Neural progenitor cell (in vitro differentiated cells): ENCODE data around the gene VWC2L.

Experiments
- EZH2phosphoT487 ChIP-seq: fragments of 200-600 bp; sonication (generic); IDR thresholded peaks from 2 replicates; pipeline ENCODE4 v1.6.1; 2017; ENCODE audit warnings: antibody characterized with exemption
- TF ChIP-seq, protein P1 (sequence below): fragments of 200-600 bp; sonication (generic); IDR thresholded peaks from 2 replicates; pipeline ENCODE4 v1.5.1; 2017; ENCODE audit warnings: antibody characterized with exemption, mild to moderate bottlenecking

GRCh38 chr2:214604861-214605260 is 194.0 kb downstream of the VWC2L start:
- TF ChIP-seq, protein P1, sequence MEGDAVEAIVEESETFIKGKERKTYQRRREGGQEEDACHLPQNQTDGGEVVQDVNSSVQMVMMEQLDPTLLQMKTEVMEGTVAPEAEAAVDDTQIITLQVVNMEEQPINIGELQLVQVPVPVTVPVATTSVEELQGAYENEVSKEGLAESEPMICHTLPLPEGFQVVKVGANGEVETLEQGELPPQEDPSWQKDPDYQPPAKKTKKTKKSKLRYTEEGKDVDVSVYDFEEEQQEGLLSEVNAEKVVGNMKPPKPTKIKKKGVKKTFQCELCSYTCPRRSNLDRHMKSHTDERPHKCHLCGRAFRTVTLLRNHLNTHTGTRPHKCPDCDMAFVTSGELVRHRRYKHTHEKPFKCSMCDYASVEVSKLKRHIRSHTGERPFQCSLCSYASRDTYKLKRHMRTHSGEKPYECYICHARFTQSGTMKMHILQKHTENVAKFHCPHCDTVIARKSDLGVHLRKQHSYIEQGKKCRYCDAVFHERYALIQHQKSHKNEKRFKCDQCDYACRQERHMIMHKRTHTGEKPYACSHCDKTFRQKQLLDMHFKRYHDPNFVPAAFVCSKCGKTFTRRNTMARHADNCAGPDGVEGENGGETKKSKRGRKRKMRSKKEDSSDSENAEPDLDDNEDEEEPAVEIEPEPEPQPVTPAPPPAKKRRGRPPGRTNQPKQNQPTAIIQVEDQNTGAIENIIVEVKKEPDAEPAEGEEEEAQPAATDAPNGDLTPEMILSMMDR: no peak
- no peak for TF ChIP-seq EZH2phosphoT487
